ENCODE measurements around the gene SEC11A.
"Not testable (repeated sequence)": the region's sequence is repeated elsewhere in the genome, so short reads cannot be mapped to it uniquely, and the experiment has no call there.

Gene SEC11A

GRCh38 chr15:84737005-84737404 lies 21.1 kb upstream of the SEC11A start:
- peak; percentile 89 for DNase-seq (ENCODE audit: low spot score)

DNA sequence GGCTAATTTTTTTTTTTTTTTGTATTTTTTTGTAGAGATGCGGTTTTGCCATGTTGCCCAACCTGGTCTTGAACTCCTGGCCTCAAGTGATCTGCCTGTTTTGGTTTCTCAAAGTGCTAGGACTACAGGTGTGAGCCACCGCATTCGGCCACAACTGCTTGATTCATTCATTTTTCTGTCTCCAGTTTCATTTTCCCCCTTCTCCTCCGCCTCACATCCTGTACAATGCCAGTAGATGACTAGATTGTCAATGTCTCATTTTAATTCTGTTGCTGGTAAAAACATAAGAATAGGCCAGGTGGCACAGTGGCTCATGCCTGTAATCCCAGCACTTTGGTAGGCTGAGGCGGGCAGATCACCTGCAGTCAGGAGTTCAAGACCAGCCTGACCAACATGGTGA lies 20.4 kb upstream of the SEC11A start:
- no peak for DNase-seq (ENCODE audit: low spot score)

GRCh38 chr15:84735480-84736061 lies 19.6 kb upstream of the SEC11A start:
- not testable (repeated sequence) for DNase-seq (ENCODE audit: low spot score)

DNA sequence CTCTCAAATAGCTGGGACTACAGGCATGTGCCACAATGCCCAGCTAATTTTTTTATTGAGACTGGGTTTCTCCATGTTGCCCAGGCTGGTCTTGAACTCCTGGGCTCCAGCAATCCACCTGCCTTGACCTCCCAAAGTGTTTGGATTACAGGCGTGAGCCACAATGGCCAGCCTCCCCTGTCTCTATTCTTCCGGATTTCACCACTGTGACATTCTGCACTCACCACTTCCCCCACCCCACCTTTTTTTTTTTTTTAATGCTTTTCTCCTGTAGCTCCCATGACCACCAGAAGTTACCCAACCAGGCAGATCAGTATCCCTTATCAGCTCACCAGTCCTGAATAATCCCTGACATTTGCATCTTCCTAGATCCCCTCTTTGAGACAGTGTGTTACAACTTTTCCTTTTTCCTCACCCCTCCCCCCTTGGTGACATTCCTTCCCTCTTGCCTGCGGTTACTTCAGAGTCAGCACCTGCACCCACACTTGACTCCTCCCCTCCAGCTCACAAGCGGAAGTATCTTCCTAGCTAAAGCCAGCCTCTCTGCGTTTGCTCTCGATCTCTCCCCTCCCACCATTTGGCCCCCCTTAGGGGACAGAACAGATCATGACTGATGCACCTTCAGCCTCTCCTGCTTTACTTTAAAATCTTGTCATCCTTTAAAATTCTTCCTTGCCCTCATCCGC lies 19.0 kb upstream of the SEC11A start:
- DNase-seq (ENCODE audit: low spot score) = no peak

GRCh38 chr15:84731774-84732173 lies 15.8 kb upstream of the SEC11A start:
- DNase-seq (ENCODE audit: low spot score) = no peak

GRCh38 chr15:84727429-84727828 lies 11.5 kb upstream of the SEC11A start:
- no peak for DNase-seq (ENCODE audit: low spot score)

- no peak for DNase-seq (ENCODE audit: low spot score)
Measured at GRCh38 chr15:84725001-84725491, 9.1 kb upstream of the SEC11A start.

DNA sequence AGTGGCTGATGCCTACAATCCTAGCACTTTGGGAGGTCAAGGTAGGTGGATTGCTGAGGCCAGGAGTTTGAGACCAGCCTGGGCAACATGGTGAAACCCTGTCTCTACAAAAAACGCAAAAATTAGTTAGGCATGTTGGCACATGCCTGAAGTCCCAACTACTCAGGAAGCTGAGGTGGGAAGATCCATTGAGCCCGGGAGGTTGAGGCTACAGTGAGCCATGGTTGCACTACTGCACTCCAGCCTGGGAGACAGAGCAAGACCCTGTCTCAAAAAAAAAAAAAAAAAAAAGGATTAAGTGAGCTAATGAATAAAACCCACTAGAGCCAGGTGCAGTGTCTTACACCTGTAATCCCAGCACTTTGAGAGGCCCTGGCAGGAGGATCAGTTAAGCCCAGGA lies 6.7 kb upstream of the SEC11A start:
- no peak for DNase-seq (ENCODE audit: low spot score)

DNA sequence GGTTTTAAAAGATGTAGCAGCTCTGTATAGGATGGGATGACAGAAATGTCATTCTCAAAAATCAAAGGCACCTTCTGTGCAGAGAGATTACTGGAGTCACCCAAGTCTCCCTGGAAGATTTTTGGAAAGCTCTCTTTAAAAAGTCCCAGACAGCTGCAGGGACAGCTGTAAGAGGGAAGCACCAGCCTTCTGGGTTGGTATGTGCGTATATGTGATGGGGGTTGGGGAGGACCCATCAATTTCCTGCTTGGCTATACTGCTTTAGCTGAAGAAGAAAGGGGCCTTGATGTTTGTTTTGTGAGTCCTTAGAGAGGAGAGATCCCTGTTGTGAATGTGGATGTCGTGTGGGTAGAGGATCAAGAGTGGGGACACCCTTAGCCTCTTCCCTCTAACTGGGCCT lies 5.4 kb upstream of the SEC11A start:
- DNase-seq (ENCODE audit: low spot score) = no peak

DNA sequence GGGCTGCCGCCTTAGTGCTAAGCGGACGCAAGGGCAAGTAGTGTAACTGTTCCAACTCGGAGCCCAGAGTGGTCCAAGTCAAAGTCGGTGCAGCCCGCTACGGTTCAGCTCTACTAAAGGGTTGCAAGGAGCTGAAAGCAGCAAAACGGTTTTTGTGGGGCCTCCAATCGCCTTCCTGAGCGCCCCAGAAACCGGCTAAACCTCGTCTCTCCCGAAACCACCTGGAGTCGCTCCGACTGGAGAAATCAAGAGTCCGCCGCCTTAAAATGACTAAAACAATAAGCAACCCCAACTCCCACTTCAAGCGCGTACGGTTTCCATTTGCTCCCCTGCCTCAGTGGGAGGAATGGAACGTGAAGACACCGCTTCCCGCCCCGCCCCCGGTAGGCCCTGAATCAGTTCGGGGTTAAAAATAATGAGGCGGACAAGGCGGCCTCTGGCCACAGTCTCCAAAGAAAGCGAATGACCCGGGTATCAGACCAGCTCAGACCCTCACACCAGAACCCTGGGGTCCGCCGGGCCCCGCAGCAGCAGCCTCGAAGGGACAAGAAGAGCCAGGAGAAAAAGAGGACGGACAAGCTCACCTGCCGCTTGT lies 401 bp downstream of the SEC11A start:
- DNase-seq (ENCODE audit: low spot score) = no peak

DNA sequence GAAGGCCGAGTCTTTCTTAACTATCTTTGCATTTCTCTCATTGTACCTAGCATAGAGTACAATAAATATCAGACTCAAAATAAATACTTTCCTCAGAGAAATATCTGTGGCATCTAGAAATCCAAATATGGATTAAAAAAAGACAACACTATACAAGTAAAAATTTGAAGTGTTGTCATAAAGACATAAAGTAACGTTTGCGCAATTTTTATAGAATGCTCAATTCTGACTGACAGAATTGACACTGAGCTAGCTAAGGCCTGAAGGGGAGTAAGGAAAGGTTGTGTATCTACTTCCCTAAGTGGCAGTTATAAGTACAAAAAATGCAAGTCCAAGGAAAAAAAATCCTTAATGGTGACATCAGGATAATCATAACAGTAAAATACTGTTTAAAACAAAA lies 1.1 kb downstream of the SEC11A start:
- DNase-seq (ENCODE audit: low spot score) = no peak

- no peak for DNase-seq (ENCODE audit: low spot score)
Measured at GRCh38 chr15:84714372-84714771, 1.6 kb downstream of the SEC11A start.

- no peak for DNase-seq (ENCODE audit: low spot score)
Measured at GRCh38 chr15:84703808-84704207, 12.1 kb downstream of the SEC11A start.

- no peak for DNase-seq (ENCODE audit: low spot score)
Measured at GRCh38 chr15:84702961-84703482, 12.9 kb downstream of the SEC11A start.

DNA sequence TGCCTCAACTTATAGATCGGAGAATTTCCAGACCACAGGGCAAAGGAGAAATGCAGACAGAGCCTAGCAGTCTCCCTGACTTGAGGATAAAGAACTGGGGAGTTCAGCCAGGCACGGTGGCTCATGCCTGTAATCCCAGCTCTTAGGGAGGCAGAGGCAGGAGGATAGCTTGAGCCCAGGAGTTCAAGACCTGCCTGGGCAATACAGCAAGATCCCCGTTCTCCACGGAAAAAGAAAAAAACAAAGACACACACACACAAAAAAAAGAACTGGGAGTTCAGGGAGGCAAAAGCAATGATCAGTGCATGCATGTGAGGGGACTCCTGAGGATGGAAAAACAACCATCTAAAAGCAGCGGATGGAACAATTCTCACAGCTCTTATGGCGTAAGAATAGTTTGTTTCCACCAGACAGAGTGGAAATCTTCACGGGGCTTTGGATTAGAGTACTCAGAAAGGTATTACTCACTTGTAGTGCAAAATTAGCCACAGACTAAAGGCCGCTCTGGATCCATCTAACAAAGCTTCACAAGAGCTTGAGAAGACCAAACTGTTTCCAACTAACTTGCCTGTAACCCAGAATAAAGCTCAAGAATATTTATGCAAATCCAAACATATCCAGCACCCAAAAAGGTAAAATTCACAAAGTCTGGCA lies 16.3 kb downstream of the SEC11A start:
- no peak for DNase-seq (ENCODE audit: low spot score)

DNA sequence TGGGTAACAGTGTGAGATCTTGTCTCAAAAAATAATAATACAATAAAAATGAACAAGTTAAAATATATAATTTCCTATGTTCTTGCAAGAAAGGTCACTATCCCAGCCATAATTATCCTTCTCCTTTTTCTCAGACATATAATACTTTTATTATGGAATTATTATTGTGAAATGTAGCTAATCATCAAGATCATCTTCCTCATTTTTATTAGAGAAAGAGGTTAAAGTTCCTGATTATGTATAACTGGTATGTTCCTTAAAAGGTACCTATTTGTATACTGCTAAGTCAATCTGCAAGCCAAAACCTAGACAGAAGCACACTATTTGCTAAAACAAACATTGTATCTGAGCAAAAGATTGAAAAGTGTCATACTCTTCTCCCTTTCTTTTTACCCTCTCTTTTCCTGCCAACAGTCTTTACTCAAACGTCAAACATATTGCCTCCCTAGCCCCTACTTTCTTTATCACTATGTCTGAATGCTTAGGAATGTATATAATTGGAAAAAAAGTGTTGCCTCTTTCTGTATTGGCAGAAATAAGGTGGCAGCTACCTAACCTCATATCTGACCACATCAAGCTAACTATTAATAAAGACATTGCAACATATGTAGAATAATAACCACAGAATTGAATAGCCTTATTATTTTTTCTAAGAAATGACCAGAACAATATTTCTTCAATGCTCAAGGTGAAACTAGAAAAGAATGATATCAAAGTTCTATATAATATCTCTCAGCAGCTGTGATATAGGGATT lies 18.5 kb downstream of the SEC11A start:
- no peak for DNase-seq (ENCODE audit: low spot score)

- DNase-seq (ENCODE audit: low spot score) = no peak
Measured at GRCh38 chr15:84696757-84697156, 19.2 kb downstream of the SEC11A start.

DNA sequence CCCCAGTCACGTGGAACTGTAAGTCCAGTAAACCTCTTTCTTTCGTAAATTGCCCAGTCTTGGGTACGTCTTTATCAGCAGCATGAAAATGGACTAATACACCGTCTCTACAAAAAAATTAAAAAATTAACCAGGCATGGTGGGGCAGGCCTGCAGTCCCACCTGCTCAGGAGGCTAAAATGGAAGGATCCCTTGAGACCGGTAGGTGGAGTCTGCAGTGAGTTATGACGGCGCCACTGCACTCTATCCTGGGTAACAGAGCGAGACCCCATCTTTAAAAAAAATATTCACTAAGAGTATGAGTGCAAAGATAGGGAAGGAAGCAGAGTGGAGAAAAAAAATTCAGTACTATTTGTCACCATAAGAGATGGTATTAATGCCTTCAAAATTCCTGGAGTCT lies 25.6 kb downstream of the SEC11A start:
- no peak for DNase-seq (ENCODE audit: low spot score)

GRCh38 chr15:84689858-84690257 lies 26.1 kb downstream of the SEC11A start:
- no peak for DNase-seq (ENCODE audit: low spot score)

DNA sequence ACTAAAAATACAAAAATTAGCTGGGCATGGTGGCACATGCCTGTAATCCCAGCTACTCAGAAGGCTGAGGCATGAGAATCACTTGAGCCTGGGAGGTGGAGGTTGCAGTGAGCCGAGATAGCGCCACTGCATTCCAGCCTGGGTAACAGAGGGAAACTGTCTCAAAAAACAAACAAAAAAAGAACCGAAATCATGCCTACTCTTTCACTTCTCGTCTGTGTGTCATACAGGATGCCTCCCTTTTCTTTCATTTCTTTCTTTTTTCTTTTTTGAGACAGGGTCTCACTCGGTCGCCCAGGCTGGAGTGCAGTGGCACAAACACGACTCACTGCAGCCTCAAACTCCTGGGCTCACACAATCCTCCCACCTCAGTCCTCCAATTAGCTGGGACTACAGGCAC lies 29.5 kb downstream of the SEC11A start:
- DNase-seq (ENCODE audit: low spot score) = not testable (repeated sequence)

DNA sequence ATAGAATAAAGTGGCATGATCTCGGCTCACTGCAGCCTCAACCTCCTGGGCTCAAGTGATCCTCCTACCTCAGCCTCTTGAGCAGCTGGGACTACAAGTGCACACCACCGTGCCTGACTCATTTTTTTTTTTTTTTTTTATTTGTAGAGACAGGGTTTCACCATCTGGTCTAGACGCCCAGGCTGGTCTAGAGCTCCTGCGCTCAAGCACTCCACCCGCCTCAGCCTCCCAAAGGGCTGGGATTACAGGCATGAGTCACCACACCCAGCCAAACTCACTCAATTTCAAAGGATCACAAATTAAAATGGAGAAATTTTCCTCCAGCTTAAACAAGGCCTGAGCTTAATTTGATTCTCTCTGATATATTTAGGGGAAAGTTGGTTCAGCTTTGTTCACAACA lies 30.6 kb downstream of the SEC11A start:
- no peak for DNase-seq (ENCODE audit: low spot score)

GRCh38 chr15:84684092-84684491 lies 31.8 kb downstream of the SEC11A start:
- DNase-seq (ENCODE audit: low spot score) = no peak
